ENCODE data around the gene IMPDH2. TPM values are rescaled to one million over a fixed set of nuclear protein-coding genes. Genes with fewer than 3 reads are reported as not detected.

IMPDH2 gene
- total and polyA plus RNA-seq, 2 of the 8 experiments (the other 6 are each of a cell fraction or from before 2014, with no cell fraction given), result 374 to 409 TPM

- no peak for TF ChIP-seq CHD7 (IDR thresholded peaks at IDR 0.05; ENCODE audit: insufficient replicate concordance, low read length)
- TF ChIP-seq TBP (IDR thresholded peaks at IDR 0.05; ENCODE audit: low read depth, low read length), result peak; percentile 95
- TF ChIP-seq MAFK (IDR thresholded peaks at IDR 0.05; ENCODE audit: low read depth, low read length), result no peak
- no peak for TF ChIP-seq HDAC6 (IDR thresholded peaks at IDR 0.05; ENCODE audit: low read depth, low read length)
- no peak for TF ChIP-seq CHD1 (IDR thresholded peaks at IDR 0.05; ENCODE audit: low read depth, low read length)
- TF ChIP-seq ATF2 (IDR thresholded peaks at IDR 0.05; ENCODE audit: low read length), result peak; percentile 94; the same call in 1 of the 2 replicates
- TF ChIP-seq NRF1 (IDR thresholded peaks at IDR 0.05; ENCODE audit: low read depth, low read length), result peak; percentile 58
- TF ChIP-seq EGR1 (IDR thresholded peaks at IDR 0.05; ENCODE audit: borderline replicate concordance, low read depth, low read length), result peak; percentile 92
Measured at GRCh38 chr3:49028673-49029562, at the start of gene IMPDH2 (continued).

Data from H1 (cell line).